Type B pancreatic cell (in vitro differentiated cells): ENCODE results near the gene VPS72. TPM values are rescaled to one million over a fixed set of nuclear protein-coding genes. Genes with fewer than 3 reads are reported as not detected.

Source experiments
- DNase-seq: peaks from one replicate; pipeline ENCODE4 v3.0.0; 2021; ENCODE audit warnings: mixed read lengths; ENCODE audit not compliant: unreplicated experiment; ENCODE audit errors: extremely low spot score
- H3K27ac Mint-ChIP-seq: 2 replicates; pipeline ENCODE4 v1.8.0; 2021; ENCODE audit warnings: mild to moderate bottlenecking, mixed read lengths
- H3K27me3 Mint-ChIP-seq: 2 replicates; pipeline ENCODE4 v1.8.0; 2021; ENCODE audit warnings: mixed read lengths
- H3K36me3 Mint-ChIP-seq: 2 replicates; pipeline ENCODE4 v1.8.0; 2021; ENCODE audit warnings: mixed read lengths
- H3K4me1 Mint-ChIP-seq: one replicate; pipeline ENCODE4 v1.8.0; 2021; ENCODE audit warnings: mixed read lengths; ENCODE audit not compliant: unreplicated experiment
- H3K4me3 Mint-ChIP-seq: 2 replicates; pipeline ENCODE4 v1.8.0; 2021; ENCODE audit warnings: mild to moderate bottlenecking, mixed read lengths
- H3K9me3 Mint-ChIP-seq: 2 replicates; pipeline ENCODE4 v1.8.0; 2021; ENCODE audit warnings: mixed read lengths
- long read RNA-seq: library from polyadenylated mRNA; unstranded; transcript quantifications from one replicate; pipeline ENCODE4 v2.0.0, GENCODE V29; 2020
- total RNA-seq: library from RNA; stranded (reverse); gene quantifications from 2 replicates; pipeline ENCODE4 v1.2.1, GENCODE V29; 2021; ENCODE audit warnings: low replicate concordance
- TF ChIP-seq, protein P1 (sequence below): fragments of 200-600 bp; sonication (generic); conservative IDR thresholded peaks from 2 replicates; pipeline ENCODE4 v1.5.0; 2021; ENCODE audit warnings: antibody characterized with exemption, mild to moderate bottlenecking

The VPS72 gene, protein sequence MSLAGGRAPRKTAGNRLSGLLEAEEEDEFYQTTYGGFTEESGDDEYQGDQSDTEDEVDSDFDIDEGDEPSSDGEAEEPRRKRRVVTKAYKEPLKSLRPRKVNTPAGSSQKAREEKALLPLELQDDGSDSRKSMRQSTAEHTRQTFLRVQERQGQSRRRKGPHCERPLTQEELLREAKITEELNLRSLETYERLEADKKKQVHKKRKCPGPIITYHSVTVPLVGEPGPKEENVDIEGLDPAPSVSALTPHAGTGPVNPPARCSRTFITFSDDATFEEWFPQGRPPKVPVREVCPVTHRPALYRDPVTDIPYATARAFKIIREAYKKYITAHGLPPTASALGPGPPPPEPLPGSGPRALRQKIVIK
- 95.8 and 97.4 TPM in 2 replicates for total RNA-seq
- long read RNA-seq, transcript VPS72-202 (6 exons, 1,527 nt): major isoform, 47 of 49 reads
- long read RNA-seq, partial matches to known transcripts: 0 of 49 reads
- long read RNA-seq, other reads (novel, unspliced or antisense): 1 of 49 reads

DNA sequence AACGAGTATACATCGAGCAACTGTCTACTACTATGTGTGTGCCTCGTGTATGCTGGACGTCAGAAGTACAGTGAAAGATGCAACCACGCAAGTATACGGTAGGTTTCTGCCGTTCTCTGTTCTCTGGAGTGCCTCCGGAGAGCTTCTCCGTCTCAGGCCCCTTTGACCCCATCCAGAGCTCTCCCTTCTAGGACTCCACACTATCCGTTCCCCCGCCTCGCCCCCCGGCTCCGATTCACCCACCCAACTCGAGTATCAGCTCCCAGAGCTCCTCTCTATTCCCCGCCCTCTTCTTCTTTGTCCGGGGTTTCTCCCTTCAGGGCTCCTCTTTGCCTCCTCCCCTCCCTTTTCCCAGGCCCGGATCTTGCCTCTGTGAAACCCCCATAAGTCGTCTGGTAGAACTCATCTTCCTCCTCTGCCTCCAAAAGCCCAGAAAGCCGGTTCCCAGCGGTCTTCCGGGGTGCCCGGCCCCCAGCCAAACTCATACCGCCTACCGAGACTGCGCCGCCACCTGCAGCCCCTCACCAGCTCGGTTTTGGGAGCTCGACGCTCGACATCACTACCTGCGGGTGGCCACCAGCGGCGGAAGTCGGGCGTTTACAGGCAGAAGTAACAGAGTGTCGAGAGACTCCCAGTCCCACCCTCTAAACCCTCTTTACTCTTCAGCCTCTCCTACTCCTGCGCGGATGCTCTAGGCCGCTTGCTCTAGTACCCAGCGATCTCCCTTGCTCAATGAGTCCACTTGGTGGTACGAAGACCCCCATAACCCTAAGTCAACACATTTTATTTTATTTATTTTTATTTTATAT lies at the start of gene VPS72:
TSS of gene VPS72 (minus strand) at position 561 of the 809 bp plus-strand sequence. CDS start at position 485, 76 bp downstream.
- peaks cover 17% of the 10 kb centered on the region for H3K4me1 Mint-ChIP-seq
- peak; percentile 84 for DNase-seq
- peaks cover 10% of the 10 kb centered on the region for H3K36me3 Mint-ChIP-seq
- H3K27me3 Mint-ChIP-seq: peaks cover 3% of the 10 kb centered on the region
- TF ChIP-seq, protein P1, sequence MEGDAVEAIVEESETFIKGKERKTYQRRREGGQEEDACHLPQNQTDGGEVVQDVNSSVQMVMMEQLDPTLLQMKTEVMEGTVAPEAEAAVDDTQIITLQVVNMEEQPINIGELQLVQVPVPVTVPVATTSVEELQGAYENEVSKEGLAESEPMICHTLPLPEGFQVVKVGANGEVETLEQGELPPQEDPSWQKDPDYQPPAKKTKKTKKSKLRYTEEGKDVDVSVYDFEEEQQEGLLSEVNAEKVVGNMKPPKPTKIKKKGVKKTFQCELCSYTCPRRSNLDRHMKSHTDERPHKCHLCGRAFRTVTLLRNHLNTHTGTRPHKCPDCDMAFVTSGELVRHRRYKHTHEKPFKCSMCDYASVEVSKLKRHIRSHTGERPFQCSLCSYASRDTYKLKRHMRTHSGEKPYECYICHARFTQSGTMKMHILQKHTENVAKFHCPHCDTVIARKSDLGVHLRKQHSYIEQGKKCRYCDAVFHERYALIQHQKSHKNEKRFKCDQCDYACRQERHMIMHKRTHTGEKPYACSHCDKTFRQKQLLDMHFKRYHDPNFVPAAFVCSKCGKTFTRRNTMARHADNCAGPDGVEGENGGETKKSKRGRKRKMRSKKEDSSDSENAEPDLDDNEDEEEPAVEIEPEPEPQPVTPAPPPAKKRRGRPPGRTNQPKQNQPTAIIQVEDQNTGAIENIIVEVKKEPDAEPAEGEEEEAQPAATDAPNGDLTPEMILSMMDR: no peak
- H3K4me3 Mint-ChIP-seq: peak within 1 kb of the TSS; percentile 100
- H3K27ac Mint-ChIP-seq: peak within 1 kb of the TSS; percentile 100
- no peaks in the 10 kb centered on the region for H3K9me3 Mint-ChIP-seq

DNA sequence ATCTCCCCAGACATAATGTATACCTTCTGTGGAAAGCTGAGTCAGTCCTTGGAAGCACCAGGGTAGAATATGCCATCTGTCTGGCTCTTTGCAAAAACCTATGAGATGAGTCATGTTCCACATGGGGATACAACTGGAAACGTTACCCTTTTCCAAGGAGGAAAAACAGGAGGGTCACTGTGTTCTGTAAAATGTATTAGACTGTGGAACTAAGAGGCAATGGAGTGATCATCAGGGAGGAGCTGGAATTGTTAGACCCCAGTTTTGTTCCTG lies 48.4 kb upstream of the VPS72 start:
- H3K9me3 Mint-ChIP-seq: no peaks in the 10 kb centered on the region
- no peaks in the 10 kb centered on the region for H3K27me3 Mint-ChIP-seq
- DNase-seq: no peak
- no peak overlapping the region for H3K27ac Mint-ChIP-seq
- H3K36me3 Mint-ChIP-seq: peaks cover 32% of the 10 kb centered on the region
- TF ChIP-seq, protein P1: no peak
- H3K4me3 Mint-ChIP-seq: no peak overlapping the region
- H3K4me1 Mint-ChIP-seq: no peaks in the 10 kb centered on the region

DNA sequence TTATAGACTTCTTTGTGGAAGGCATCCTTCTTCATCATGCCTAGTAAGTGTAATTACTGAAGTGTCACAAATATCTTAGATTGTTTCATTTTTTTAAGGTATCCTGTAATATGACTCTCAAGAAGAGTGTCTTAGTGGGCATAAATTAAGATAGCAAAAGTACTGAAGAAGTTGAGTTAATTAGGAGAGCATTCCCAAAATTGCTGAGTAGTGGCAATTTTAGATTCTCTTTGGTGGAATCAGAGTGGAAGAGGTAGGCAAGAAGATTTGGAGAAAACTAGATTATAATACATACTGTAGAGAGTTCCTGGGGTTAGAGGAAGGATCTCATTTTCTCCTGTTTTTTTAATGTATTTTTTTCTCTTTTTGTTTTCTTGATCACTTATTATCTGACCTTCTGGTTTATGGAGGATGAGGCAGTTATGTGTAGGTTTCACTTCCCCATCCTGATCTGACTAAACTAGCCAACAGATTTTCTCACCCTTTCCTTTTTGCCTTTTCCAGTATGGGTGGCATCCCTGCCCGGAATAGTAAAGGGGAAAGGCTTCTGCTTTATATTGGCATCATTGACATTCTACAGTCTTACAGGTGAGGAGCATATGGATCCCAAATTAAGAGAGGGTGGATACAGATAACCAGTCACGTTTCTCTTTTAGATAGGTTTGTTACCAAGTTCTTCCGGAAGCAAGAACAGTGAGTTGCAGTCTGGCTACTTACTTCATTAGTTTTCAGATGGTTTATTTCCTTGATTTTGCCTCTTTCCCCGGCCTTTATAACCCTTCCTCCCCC lies 47.9 kb upstream of the VPS72 start:
- no peaks in the 10 kb centered on the region for H3K9me3 Mint-ChIP-seq
- H3K4me1 Mint-ChIP-seq: no peaks in the 10 kb centered on the region
- no peak overlapping the region for H3K27ac Mint-ChIP-seq
- no peak overlapping the region for H3K4me3 Mint-ChIP-seq
- peaks cover 32% of the 10 kb centered on the region for H3K36me3 Mint-ChIP-seq
- no peaks in the 10 kb centered on the region for H3K27me3 Mint-ChIP-seq
- no peak for DNase-seq
- TF ChIP-seq, protein P1: no peak

DNA sequence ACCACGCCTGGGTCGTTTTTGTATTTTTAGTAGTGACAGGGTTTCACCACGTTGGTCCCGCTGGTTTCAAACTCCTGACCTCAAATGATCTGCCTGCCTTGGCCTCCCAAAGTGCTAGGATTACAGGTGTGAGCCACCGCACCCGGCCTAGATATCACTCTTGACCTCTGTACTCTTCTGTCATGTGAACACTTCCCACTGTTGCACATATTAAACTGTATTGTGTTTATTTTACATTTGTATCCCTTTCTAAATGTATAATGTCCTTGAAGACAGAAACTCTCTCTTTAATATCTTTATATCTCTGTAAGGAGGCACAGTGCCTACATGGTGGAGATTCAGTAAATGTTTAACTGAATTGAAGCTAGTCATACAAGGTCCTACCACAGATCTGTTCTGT lies 45.2 kb upstream of the VPS72 start:
- no peaks in the 10 kb centered on the region for H3K27me3 Mint-ChIP-seq
- no peaks in the 10 kb centered on the region for H3K9me3 Mint-ChIP-seq
- no peak overlapping the region for H3K27ac Mint-ChIP-seq
- no peaks in the 10 kb centered on the region for H3K4me1 Mint-ChIP-seq
- no peak for DNase-seq
- H3K4me3 Mint-ChIP-seq: no peak overlapping the region
- TF ChIP-seq, protein P1: no peak
- H3K36me3 Mint-ChIP-seq: peaks cover 35% of the 10 kb centered on the region

DNA sequence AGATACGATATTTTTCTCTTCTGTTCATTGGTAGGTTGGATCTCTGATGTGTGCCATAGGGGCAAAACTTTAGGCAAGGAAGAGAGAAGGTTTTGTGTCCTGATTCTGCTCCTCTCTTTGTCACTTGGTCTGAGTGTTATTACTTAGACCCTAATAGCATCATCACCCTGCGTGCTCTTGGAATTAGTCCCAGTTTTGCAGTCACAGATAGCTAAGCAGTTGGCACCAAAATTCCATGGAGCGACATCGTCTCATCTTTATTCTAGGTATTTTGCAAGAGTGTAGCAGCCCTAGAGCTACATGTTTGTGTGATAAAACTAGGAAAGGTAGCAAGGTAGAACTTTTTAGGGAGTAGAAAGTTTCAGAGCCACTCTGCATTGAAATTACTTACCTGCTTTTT lies 32.1 kb upstream of the VPS72 start:
- H3K27ac Mint-ChIP-seq: no peak overlapping the region
- H3K9me3 Mint-ChIP-seq: no peaks in the 10 kb centered on the region
- no peak overlapping the region for H3K4me3 Mint-ChIP-seq
- TF ChIP-seq, protein P1: no peak
- H3K36me3 Mint-ChIP-seq: peaks cover 3% of the 10 kb centered on the region
- no peaks in the 10 kb centered on the region for H3K4me1 Mint-ChIP-seq
- DNase-seq: no peak
- no peaks in the 10 kb centered on the region for H3K27me3 Mint-ChIP-seq
